Smooth muscle cell (in vitro differentiated cells): ENCODE data around the gene DOCK3. TPM values are rescaled to one million over a fixed set of nuclear protein-coding genes. Genes with fewer than 3 reads are reported as not detected.

Source experiments
- DNase-seq: peaks from one replicate; lab custom pipeline; 2025; ENCODE audit not compliant: unreplicated experiment; lab: John Stamatoyannopoulos, UW
- H2AFZ ChIP-seq: fragments of 200-600 bp; sonication (generic); 2 replicates; pipeline ENCODE4 v1.6.0; 2016; ENCODE audit warnings: antibody characterized with exemption, low read depth, mild to moderate bottlenecking
- H3F3A ChIP-seq: fragments of 200-600 bp; sonication (generic); 2 replicates; pipeline ENCODE4 v1.6.0; 2017; ENCODE audit warnings: antibody characterized with exemption, low read depth
- H3K27ac ChIP-seq: fragments of 200-600 bp; sonication (generic); 2 replicates; pipeline ENCODE4 v1.5.1; 2016; ENCODE audit warnings: low read depth, mild to moderate bottlenecking
- H3K27me3 ChIP-seq: fragments of 200-600 bp; sonication (generic); 2 replicates; pipeline ENCODE4 v1.6.1; 2016; ENCODE audit warnings: low read depth, mild to moderate bottlenecking
- H3K36me3 ChIP-seq: fragments of 200-600 bp; sonication (generic); 2 replicates; pipeline ENCODE4 v1.5.1; 2016; ENCODE audit warnings: low read depth
- H3K4me1 ChIP-seq: fragments of 200-600 bp; sonication (generic); 2 replicates; pipeline ENCODE4 v1.5.1; 2016; ENCODE audit warnings: low read depth
- H3K4me2 ChIP-seq: fragments of 200-600 bp; sonication (generic); 2 replicates; pipeline ENCODE4 v1.6.0; 2016; ENCODE audit warnings: mild to moderate bottlenecking
- H3K4me3 ChIP-seq: fragments of 200-600 bp; sonication (generic); 2 replicates; pipeline ENCODE4 v1.5.1; 2016; ENCODE audit warnings: mild to moderate bottlenecking
- H3K79me2 ChIP-seq: fragments of 200-600 bp; sonication (generic); 2 replicates; pipeline ENCODE4 v1.6.0; 2016; ENCODE audit warnings: low read depth, mild to moderate bottlenecking
- H3K9ac ChIP-seq: fragments of 200-600 bp; sonication (generic); 2 replicates; pipeline ENCODE4 v1.6.0; 2016; ENCODE audit warnings: low read depth
- H3K9me3 ChIP-seq: fragments of 200-600 bp; sonication (generic); replicated peaks from 2 replicates; pipeline ENCODE4 v1.5.1; 2016; ENCODE audit warnings: low read depth
- H4K20me1 ChIP-seq: fragments of 200-600 bp; sonication (generic); 2 replicates; pipeline ENCODE4 v1.6.0; 2016; ENCODE audit warnings: low read depth
- CTCF ChIP-seq: fragments of 200-600 bp; sonication (generic); IDR thresholded peaks from 2 replicates; pipeline ENCODE4 v1.5.1; 2017; ENCODE audit warnings: borderline replicate concordance, mild to moderate bottlenecking, antibody characterized with exemption; ENCODE audit not compliant: insufficient read depth, poor library complexity, severe bottlenecking
- WGBS: methylation state at CpG from one replicate; pipeline ENCODE4 v1.1.7; 2016; ENCODE audit warnings: low lambda C conversion rate; 5-methylcytosine and 5-hydroxymethylcytosine counted together
- polyA plus RNA-seq: library from polyadenylated mRNA; unstranded; fragments of >200 nt; fragmentation: Nextera tagmentation; extraction: Ambion mirVana; gene quantifications from 2 replicates; pipeline ENCODE4 v1.2.1, GENCODE V29; 2016
- total RNA-seq: library from RNA; depleted of rRNA; stranded (reverse); fragments of >200 nt; gene quantifications from 2 replicates; pipeline ENCODE4 v1.2.3, GENCODE V29; 2014

DOCK3 gene
- total and polyA plus RNA-seq, 2 experiments from 2014 or later = 0.29 to 2.2 TPM

- Histone ChIP-seq H3K27me3 (no peaks in the 10 kb centered on the region), H3K9me3 (no peaks in the 10 kb centered on the region), H3K36me3 (no peaks in the 10 kb centered on the region), H4K20me1 (peaks cover under 1% of the 10 kb centered on the region), H3K27ac (no peak overlapping the region), H3K4me1 (peaks cover 5% of the 10 kb centered on the region), H3K9ac (no peak overlapping the region), H3K4me3 (no peak overlapping the region), H2AFZ (no peak overlapping the region), H3F3A (no peaks in the 10 kb centered on the region), H3K4me2 (no peak overlapping the region), H3K79me2 (peaks cover 21% of the 10 kb centered on the region)
- no peak for DNase-seq
- 91% methylated on average over 15 of the region's 15 CpGs for WGBS
- no peak for TF ChIP-seq CTCF
These were observed 706.0 kb downstream of the DOCK3 start for GRCh38 chr3:51380601-51381332.

- Histone ChIP-seq H3K4me1 (peaks cover 10% of the 10 kb centered on the region), H3K4me2 (no peak overlapping the region), H3K27ac (no peak overlapping the region), H3K9me3 (no peaks in the 10 kb centered on the region), H3K4me3 (no peak overlapping the region), H2AFZ (no peak overlapping the region), H3F3A (peaks cover 4% of the 10 kb centered on the region), H3K79me2 (peaks cover 26% of the 10 kb centered on the region), H4K20me1 (peaks cover 6% of the 10 kb centered on the region), H3K36me3 (no peaks in the 10 kb centered on the region), H3K27me3 (no peaks in the 10 kb centered on the region), H3K9ac (no peak overlapping the region)
- DNase-seq = no peak
- WGBS = 99% methylated on average over 18 of the region's 18 CpGs
- no peak for TF ChIP-seq CTCF
These were observed 706.6 kb downstream of the DOCK3 start for GRCh38 chr3:51381333-51381705.

GRCh38 chr3:51382076-51382745 is 707.5 kb downstream of the DOCK3 start:
- peaks cover 15% of the 10 kb centered on the region for H4K20me1 ChIP-seq
- no peak overlapping the region for H3K9ac ChIP-seq
- TF ChIP-seq CTCF = no peak
- no peak overlapping the region for H2AFZ ChIP-seq
- no peaks in the 10 kb centered on the region for H3K36me3 ChIP-seq
- no peaks in the 10 kb centered on the region for H3K9me3 ChIP-seq
- peaks cover 11% of the 10 kb centered on the region for H3F3A ChIP-seq
- H3K4me1 ChIP-seq = peaks cover 16% of the 10 kb centered on the region
- no peak overlapping the region for H3K4me2 ChIP-seq
- no peaks in the 10 kb centered on the region for H3K27me3 ChIP-seq
- H3K79me2 ChIP-seq = peaks cover 35% of the 10 kb centered on the region
- WGBS = 100% methylated on average over 4 of the region's 4 CpGs
- no peak overlapping the region for H3K27ac ChIP-seq
- no peak overlapping the region for H3K4me3 ChIP-seq
- DNase-seq = no peak
